Right atrium auricular region (tissue), 2 donors: ENCODE results near the gene SLC24A1. TPM values are rescaled to one million over a fixed set of nuclear protein-coding genes. Genes with fewer than 3 reads are reported as not detected.

ENCODE experiments used
- DNase-seq: peaks from one replicate; pipeline ENCODE4 v3.0.0-alpha.2; 2019; ENCODE audit warnings: low spot score
- H3K27ac ChIP-seq, 2 donors: fragments of 200-600 bp; sonication (generic); 1 replicate in 1 of 2; 2 replicates in 1 of 2; pipeline ENCODE4 v1.5.1; 2016 to 2019
- H3K27me3 ChIP-seq, 2 donors: fragments of 200-600 bp; sonication (generic); one replicate each; pipeline versions ENCODE4 v1.5.1 to v1.6.0; 2017 to 2019
- H3K36me3 ChIP-seq: fragments of 200-600 bp; sonication (generic); one replicate; pipeline ENCODE4 v1.5.1; 2016
- H3K4me1 ChIP-seq, 2 donors: fragments of 200-600 bp; sonication (generic); one replicate each; pipeline versions ENCODE4 v1.5.1 to v1.6.0; 2017 to 2019
- H3K4me3 ChIP-seq, 2 donors: fragments of 200-600 bp; sonication (generic); 1 replicate in 1 of 2; 2 replicates in 1 of 2; pipeline ENCODE4 v1.5.1; 2017 to 2019; ENCODE audit warnings: mild to moderate bottlenecking in 1 of 2, moderate library complexity in 1 of 2
- H3K9me3 ChIP-seq, 2 donors: fragments of 200-600 bp; sonication (generic); one replicate each; pipeline ENCODE4 v1.5.1; 2019
- total RNA-seq, 2 donors: library from RNA; depleted of rRNA; stranded (reverse); fragments of >200 nt; gene quantifications; one replicate each; pipeline ENCODE4 v1.1.0, GENCODE V29; 2016
- TF ChIP-seq, protein P1 (sequence below), 2 donors: fragments of 200-600 bp; sonication (generic); IDR thresholded peaks; one replicate each; pipeline ENCODE4 v1.5.1; 2019; ENCODE audit warnings: antibody characterized with exemption in 2 of 2

SLC24A1 gene
- total RNA-seq, 2 donors from 2014 or later: 1.9 to 2.8 TPM

GRCh38 chr15:65618560-65619109 is 3.1 kb upstream of the SLC24A1 start:
- no peaks in the 10 kb centered on the region for H3K4me1 ChIP-seq
- no peaks in the 10 kb centered on the region for H3K27me3 ChIP-seq
- no peaks in the 10 kb centered on the region for H3K9me3 ChIP-seq
- H3K4me3 ChIP-seq: no peak overlapping the region
- H3K36me3 ChIP-seq: no peaks in the 10 kb centered on the region
- H3K27ac ChIP-seq: no peak overlapping the region
- TF ChIP-seq, protein P1, sequence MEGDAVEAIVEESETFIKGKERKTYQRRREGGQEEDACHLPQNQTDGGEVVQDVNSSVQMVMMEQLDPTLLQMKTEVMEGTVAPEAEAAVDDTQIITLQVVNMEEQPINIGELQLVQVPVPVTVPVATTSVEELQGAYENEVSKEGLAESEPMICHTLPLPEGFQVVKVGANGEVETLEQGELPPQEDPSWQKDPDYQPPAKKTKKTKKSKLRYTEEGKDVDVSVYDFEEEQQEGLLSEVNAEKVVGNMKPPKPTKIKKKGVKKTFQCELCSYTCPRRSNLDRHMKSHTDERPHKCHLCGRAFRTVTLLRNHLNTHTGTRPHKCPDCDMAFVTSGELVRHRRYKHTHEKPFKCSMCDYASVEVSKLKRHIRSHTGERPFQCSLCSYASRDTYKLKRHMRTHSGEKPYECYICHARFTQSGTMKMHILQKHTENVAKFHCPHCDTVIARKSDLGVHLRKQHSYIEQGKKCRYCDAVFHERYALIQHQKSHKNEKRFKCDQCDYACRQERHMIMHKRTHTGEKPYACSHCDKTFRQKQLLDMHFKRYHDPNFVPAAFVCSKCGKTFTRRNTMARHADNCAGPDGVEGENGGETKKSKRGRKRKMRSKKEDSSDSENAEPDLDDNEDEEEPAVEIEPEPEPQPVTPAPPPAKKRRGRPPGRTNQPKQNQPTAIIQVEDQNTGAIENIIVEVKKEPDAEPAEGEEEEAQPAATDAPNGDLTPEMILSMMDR (IDR thresholded peaks at IDR 0.05): no peak
- no peak for DNase-seq

DNA sequence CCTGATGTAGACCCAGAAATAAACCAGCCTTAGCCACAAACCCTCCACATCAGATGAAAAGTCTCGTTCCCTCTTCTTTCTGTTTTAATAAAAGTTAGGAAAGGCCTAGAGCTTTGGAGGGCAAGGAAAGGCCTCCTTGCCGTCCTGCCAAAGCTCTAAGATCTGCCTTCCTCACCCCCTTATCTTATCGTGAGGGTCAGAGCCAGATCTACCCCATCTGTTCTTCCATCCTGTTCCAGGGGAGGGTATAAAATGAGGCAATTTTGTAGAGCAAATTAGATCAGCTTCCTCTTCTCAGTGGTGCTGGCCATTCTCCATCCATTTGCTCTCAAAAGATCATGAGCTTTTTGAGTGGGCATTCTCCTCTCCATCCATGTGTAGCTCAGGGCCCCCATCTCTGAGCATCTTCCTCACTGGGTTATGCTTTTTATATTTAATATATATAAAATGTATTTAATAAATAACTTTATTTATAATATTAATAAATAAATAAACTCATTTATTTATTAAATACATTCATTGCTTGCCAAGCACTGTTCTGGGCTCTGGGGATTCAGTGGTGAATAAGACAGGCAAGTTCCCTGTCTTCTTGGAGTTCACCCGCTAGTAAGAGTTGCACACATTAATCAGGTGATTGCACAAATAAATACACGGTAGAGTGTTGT is 2.0 kb upstream of the SLC24A1 start:
- no peaks in the 10 kb centered on the region for H3K36me3 ChIP-seq
- no peak overlapping the region for H3K4me3 ChIP-seq
- no peak overlapping the region for H3K27ac ChIP-seq
- H3K4me1 ChIP-seq: no peaks in the 10 kb centered on the region
- TF ChIP-seq, protein P1 (IDR thresholded peaks at IDR 0.05): no peak
- no peak for DNase-seq
- no peaks in the 10 kb centered on the region for H3K9me3 ChIP-seq
- no peaks in the 10 kb centered on the region for H3K27me3 ChIP-seq

GRCh38 chr15:65620833-65621232 is 905 bp upstream of the SLC24A1 start:
- TF ChIP-seq, protein P1 (IDR thresholded peaks at IDR 0.05): no peak
- no peaks in the 10 kb centered on the region for H3K27me3 ChIP-seq
- H3K36me3 ChIP-seq: no peaks in the 10 kb centered on the region
- no peaks in the 10 kb centered on the region for H3K4me1 ChIP-seq
- no peak overlapping the region for H3K4me3 ChIP-seq
- DNase-seq: no peak
- H3K9me3 ChIP-seq: no peaks in the 10 kb centered on the region
- no peak overlapping the region for H3K27ac ChIP-seq

DNA sequence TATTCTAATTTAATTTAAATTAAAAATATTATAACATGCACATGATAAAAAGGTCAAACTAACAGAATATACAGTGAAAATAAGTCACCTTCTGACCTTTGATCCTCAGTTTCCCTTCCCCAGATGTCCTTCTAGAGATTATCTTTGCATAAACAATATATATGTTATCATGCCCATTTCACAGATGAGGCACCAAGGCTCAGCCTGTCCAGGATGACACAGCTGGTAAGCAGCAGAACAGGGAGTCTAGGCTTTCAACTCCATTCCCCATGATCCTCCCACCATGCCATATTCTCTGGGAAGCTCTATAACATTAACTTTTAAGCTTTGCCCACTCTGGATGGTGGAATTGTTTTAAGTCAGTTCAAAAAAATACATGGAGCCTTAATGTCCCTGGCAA is 1.4 kb downstream of the SLC24A1 start:
- TF ChIP-seq, protein P1 (IDR thresholded peaks at IDR 0.05): no peak
- H3K9me3 ChIP-seq: no peaks in the 10 kb centered on the region
- H3K4me1 ChIP-seq: no peaks in the 10 kb centered on the region
- H3K27ac ChIP-seq: no peak overlapping the region
- H3K36me3 ChIP-seq: no peaks in the 10 kb centered on the region
- no peak overlapping the region for H3K4me3 ChIP-seq
- H3K27me3 ChIP-seq: no peaks in the 10 kb centered on the region
- no peak for DNase-seq

- no peaks in the 10 kb centered on the region for H3K4me1 ChIP-seq
- TF ChIP-seq, protein P1 (IDR thresholded peaks at IDR 0.05): no peak
- no peak overlapping the region for H3K27ac ChIP-seq
- H3K4me3 ChIP-seq: no peak overlapping the region
- no peaks in the 10 kb centered on the region for H3K27me3 ChIP-seq
- DNase-seq: no peak
- no peaks in the 10 kb centered on the region for H3K36me3 ChIP-seq
- no peaks in the 10 kb centered on the region for H3K9me3 ChIP-seq
These were observed 5.1 kb downstream of the SLC24A1 start for GRCh38 chr15:65626856-65627255.

- H3K9me3 ChIP-seq: no peaks in the 10 kb centered on the region
- no peak overlapping the region for H3K27ac ChIP-seq
- no peak for DNase-seq
- H3K4me1 ChIP-seq: no peaks in the 10 kb centered on the region
- no peaks in the 10 kb centered on the region for H3K27me3 ChIP-seq
- H3K36me3 ChIP-seq: no peaks in the 10 kb centered on the region
- TF ChIP-seq, protein P1 (IDR thresholded peaks at IDR 0.05): no peak
- H3K4me3 ChIP-seq: no peak overlapping the region
These were observed 7.8 kb downstream of the SLC24A1 start for GRCh38 chr15:65629548-65629947.
